GM12878 (cell line): ENCODE data around the gene MAP6D1. TPM values are rescaled to one million over a fixed set of nuclear protein-coding genes. Genes with fewer than 3 reads are reported as not detected.

Experiments used
- ATAC-seq: fragments of 200-7000 bp; cut with Tn5 transposase; 3 replicates; pipeline ENCODE4 v1.9.1; 2020; ENCODE audit warnings: mild to moderate bottlenecking, moderate library complexity
- BruUV-seq: library from RNA; stranded (reverse); fragments of 400-500 nt; replicated peaks from 2 replicates; lab custom pipeline; 2021; lab: Mats Ljungman, UMichigan
- CTCF ChIA-PET: fragments of 300-600 bp; sonication (Branson Sonifier 250); formaldehyde crosslinking; extraction: SDS; loops from one replicate; lab custom pipeline; 2021; ENCODE audit warnings: inconsistent platforms; lab: Yijun Ruan, JAX
- POLR2A ChIA-PET: fragments of 350-600 bp; formaldehyde crosslinking; extraction: SDS; loops from one replicate; lab custom pipeline; 2021; ENCODE audit warnings: inconsistent platforms; lab: Charles Lee
- RAD21 ChIA-PET: fragments of 300-600 bp; sonication (Branson Sonifier 250); formaldehyde crosslinking; loops from one replicate; lab custom pipeline; 2023; ENCODE audit warnings: antibody characterized with exemption; ENCODE audit not compliant: unreplicated experiment; lab: Charles Lee
- SMC1A ChIA-PET: fragments of 300-600 bp; sonication (Branson Sonifier 250); formaldehyde crosslinking; loops from one replicate; lab custom pipeline; 2023; ENCODE audit not compliant: unreplicated experiment, uncharacterized antibody; lab: Charles Lee
- DNase-seq: peaks from one replicate; pipeline ENCODE4 v3.0.0-alpha.2; 2011; ENCODE audit warnings: low read depth, low spot score
- FAIRE-seq: peaks from 3 replicates; lab custom pipeline; 2011; peaks lifted over from hg19 to GRCh38; lab: Jason Lieb, UNC
- H2AFZ ChIP-seq: 2 replicates; pipeline ENCODE4 v1.6.0; 2011; ENCODE audit warnings: low read depth, low read length, control low read depth; ENCODE audit not compliant: control insufficient read depth
- H3K27ac ChIP-seq: 2 replicates; pipeline ENCODE4 v1.5.1; 2011; ENCODE audit warnings: control low read depth; ENCODE audit not compliant: control insufficient read depth, insufficient read depth
- H3K27me3 ChIP-seq, 2 experiments: replicated peaks in 1 of 2; 2 replicates each; pipeline versions ENCODE4 v1.6.0 to v1.6.1; 2011; ENCODE audit warnings: low read length in 1 of 2; ENCODE audit not compliant: control insufficient read depth in 2 of 2, insufficient read depth in 2 of 2
- H3K36me3 ChIP-seq, 2 experiments: 2 replicates each; pipeline ENCODE4 v1.5.1; 2011; ENCODE audit warnings: low read length in 1 of 2; ENCODE audit not compliant: control insufficient read depth in 2 of 2, insufficient read depth in 2 of 2
- H3K4me1 ChIP-seq: 2 replicates; pipeline ENCODE4 v1.6.1; 2011; ENCODE audit warnings: mild to moderate bottlenecking, low read length, moderate library complexity, mixed read lengths; ENCODE audit not compliant: control insufficient read depth, insufficient read depth
- H3K4me2 ChIP-seq: 2 replicates; pipeline ENCODE4 v1.6.0; 2011; ENCODE audit warnings: control low read depth; ENCODE audit not compliant: control insufficient read depth, insufficient read depth
- H3K4me3 ChIP-seq: fragments of 200-600 bp; sonication (generic); 2 replicates; pipeline ENCODE4 v1.5.1; 2016
- H3K79me2 ChIP-seq: 2 replicates; pipeline ENCODE4 v1.6.0; 2011; ENCODE audit warnings: low read length; ENCODE audit not compliant: control insufficient read depth, insufficient read depth
- H3K9ac ChIP-seq: 2 replicates; pipeline ENCODE4 v1.8.0; 2011; ENCODE audit warnings: low read length, control low read depth, mixed read lengths; ENCODE audit not compliant: control insufficient read depth, insufficient read depth
- H3K9me3 ChIP-seq: replicated peaks from 3 replicates; pipeline ENCODE4 v1.5.1; 2011; ENCODE audit warnings: mild to moderate bottlenecking, low read length; ENCODE audit not compliant: control insufficient read depth, insufficient read depth
- H4K20me1 ChIP-seq: 2 replicates; pipeline ENCODE4 v1.6.0; 2011; ENCODE audit not compliant: control insufficient read depth, insufficient read depth
- CEBPZ ChIP-seq: fragments of 150-350 bp; IDR thresholded peaks from 2 replicates; pipeline ENCODE4 v1.6.1; 2016; ENCODE audit warnings: low read depth, low read length
- ETV6 ChIP-seq, 2 experiments: fragments of 450-650 bp in 1 of 2; IDR thresholded peaks in 1 of 2; conservative IDR thresholded peaks in 1 of 2; 2 replicates each; pipeline ENCODE4 v1.6.1; 2014; ENCODE audit warnings: antibody characterized with exemption in 1 of 2, borderline replicate concordance in 1 of 2, low read depth in 1 of 2, mild to moderate bottlenecking in 1 of 2, moderate library complexity in 1 of 2
- FOXK2 ChIP-seq: fragments of 450-650 bp; IDR thresholded peaks from 2 replicates; pipeline ENCODE4 v1.6.1; 2017; ENCODE audit warnings: mild to moderate bottlenecking, moderate library complexity
- HDAC6 ChIP-seq: fragments of 200-600 bp; sonication (generic); IDR thresholded peaks from one replicate; pipeline ENCODE4 v1.8.0; 2017; ENCODE audit warnings: antibody characterized with exemption; ENCODE audit not compliant: unreplicated experiment
- IKZF1 ChIP-seq: fragments of 450-650 bp; conservative IDR thresholded peaks from 2 replicates; pipeline ENCODE4 v1.6.1; 2017; ENCODE audit warnings: antibody characterized with exemption, mild to moderate bottlenecking
- MXI1 ChIP-seq: fragments of 150-350 bp; IDR thresholded peaks from 2 replicates; pipeline ENCODE4 v1.6.1; 2011; ENCODE audit warnings: low read depth, mild to moderate bottlenecking, inconsistent platforms, low read length, improper control_type of control experiment
- NFIC ChIP-seq: IDR thresholded peaks from 2 replicates; pipeline ENCODE4 v1.6.1; 2012; ENCODE audit warnings: low read depth, mild to moderate bottlenecking, inconsistent platforms, low read length, moderate library complexity
- SMAD5 ChIP-seq: IDR thresholded peaks from 2 replicates; pipeline ENCODE4 v1.6.1; 2016; ENCODE audit warnings: antibody characterized with exemption, low read depth
- ZZZ3 ChIP-seq: IDR thresholded peaks from 2 replicates; pipeline ENCODE4 v1.6.1; 2011; ENCODE audit warnings: low read depth; ENCODE audit not compliant: control insufficient read depth, insufficient read length
- WGBS: methylation state at CpG from one replicate; pipeline ENCODE4 v1.1.6; 2016; ENCODE audit warnings: low lambda C conversion rate; ENCODE audit not compliant: insufficient replicate concordance, insufficient coverage; ENCODE audit errors: missing lambda C conversion rate; 5-methylcytosine and 5-hydroxymethylcytosine counted together
- in situ Hi-C: fragments of 300-500 bp; cut with MboI; formaldehyde crosslinking; loops from 9 replicates; pipeline ENCODE4 v1.14.3; 2018; ENCODE audit warnings: mixed read lengths
- intact Hi-C: fragments of 100-400 bp; cut with micrococcal nuclease; formaldehyde crosslinking; loops from one replicate; pipeline ENCODE4 v1.14.2; 2022; ENCODE audit not compliant: unreplicated experiment
- polyA plus RNA-seq, 11 experiments: library from polyadenylated mRNA; depleted of rRNA in 4 of 11; unstranded in 6 of 11; stranded (reverse) in 5 of 11; fragments of >200 nt; fragmentation: Nextera tagmentation in 4 of 11; fragmentation: Illumina TruSeq in 1 of 11; extraction: Ambion mirVana in 4 of 11; extraction: Trizol in 1 of 11; gene quantifications; 1 replicate in 1 of 11; 2 replicates in 10 of 11; pipeline versions ENCODE4 v1.2.1 to v1.2.3, GENCODE V29; 2011 to 2016; ENCODE audit warnings: inconsistent platforms in 2 of 11, missing spikeins in 2 of 11, low read depth in 1 of 11
- total RNA-seq, 4 experiments: library from RNA; depleted of rRNA in 3 of 4; stranded (reverse); fragments of >200 nt in 3 of 4; fragmentation: Illumina TruSeq in 1 of 4; extraction: Trizol in 1 of 4; gene quantifications; 2 replicates each; pipeline versions ENCODE4 v1.2.1 to v1.2.3, GENCODE V29; 2013 to 2021

MAP6D1 gene
- total and polyA plus RNA-seq, 10 of the 15 experiments (the other 5 are each of a cell fraction or from before 2014, with no cell fraction given), result 0.50 to 2.2 (median 1.2) TPM; not detected in 3

DNA sequence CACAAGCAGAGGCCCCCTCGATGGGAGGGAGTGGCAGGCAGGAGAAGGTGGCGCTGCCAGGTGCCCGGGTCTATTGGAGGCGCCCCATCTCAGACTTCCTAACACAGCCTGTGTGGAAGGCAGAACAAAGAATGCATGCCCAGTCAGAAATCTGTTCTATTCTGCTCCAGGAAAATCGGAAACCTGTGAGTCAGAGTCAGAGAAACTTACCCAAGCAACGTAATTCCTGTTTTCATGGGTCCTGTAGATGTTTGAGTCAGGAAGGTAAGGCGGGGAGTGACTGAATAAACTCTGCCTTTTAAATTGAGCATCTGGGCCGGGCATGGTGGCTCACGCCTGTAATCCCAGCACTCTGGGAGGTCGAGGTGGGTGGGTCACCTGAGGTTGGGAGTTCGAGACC lies 13.7 kb downstream of the MAP6D1 start (continued):
- TF ChIP-seq CEBPZ (no peak), SMAD5 (no peak), FOXK2 (no peak), ZZZ3 (no peak), MXI1 (no peak)

- intact Hi-C loops, result no loop called here
- Histone ChIP-seq H3K27ac (no peak overlapping the region), H3K36me3 (peaks cover 22 to 27% of the 10 kb centered on the region in 2 experiments), H3K9ac (no peak overlapping the region), H4K20me1 (no peaks in the 10 kb centered on the region), H3K9me3 (no peaks in the 10 kb centered on the region), H3K4me3 (no peak overlapping the region), H3K4me1 (peaks cover 9% of the 10 kb centered on the region), H3K4me2 (no peak overlapping the region), H3K79me2 (no peaks in the 10 kb centered on the region), H2AFZ (no peak overlapping the region), H3K27me3 (no peaks in the 10 kb centered on the region)
- DNase-seq, result no peak
- BruUV-seq, result no TSS peak
- no peak for ATAC-seq
- in situ Hi-C loops, result no loop called here
- ChIA-PET SMC1A (no interaction called here), CTCF (no interaction called here), RAD21 (no interaction called here), POLR2A (no interaction called here)
- no peak for TF ChIP-seq ETV6 (conservative IDR thresholded peaks at IDR 0.05 in 1 of 2, IDR thresholded peaks at IDR 0.05 in 1 of 2; ENCODE audit: borderline replicate concordance in 1 of 2, low read depth in 1 of 2)
- TF ChIP-seq IKZF1, result no peak
- TF ChIP-seq HDAC6, result no peak
- no peak for TF ChIP-seq NFIC
- FAIRE-seq, result no peak
- 92% methylated on average over 24 of the region's 24 CpGs for WGBS
These were observed 14.5 kb downstream of the MAP6D1 start for GRCh38 chr3:183810643-183811594.
